H9 (cell line): Measurements from ENCODE around the gene MYRF. TPM values are rescaled to one million over a fixed set of nuclear protein-coding genes. Genes with fewer than 3 reads are reported as not detected.
A peak's percentile ranks its signal among the peaks of the same experiment; 100 is the strongest.

Experiments
- DNase-seq: peaks from one replicate; pipeline ENCODE4 v3.0.0-alpha.2; 2017
- H2AFZ ChIP-seq: one replicate; pipeline ENCODE4 v1.6.1; 2013; ENCODE audit warnings: mild to moderate bottlenecking, low read length, control low read depth, moderate library complexity
- H2AK5ac ChIP-seq: 2 replicates; pipeline ENCODE4 v1.6.1; 2013; ENCODE audit warnings: low read length, control low read depth, mixed read lengths; ENCODE audit not compliant: insufficient read length
- H2BK120ac ChIP-seq: one replicate; pipeline ENCODE4 v1.6.1; 2013; ENCODE audit warnings: low read depth, mild to moderate bottlenecking, low read length, control low read depth, inconsistent platforms; ENCODE audit not compliant: poor library complexity, severe bottlenecking
- H2BK12ac ChIP-seq: 2 replicates; pipeline ENCODE4 v1.6.1; 2013; ENCODE audit warnings: low read length, control low read depth, mixed read lengths, low read depth; ENCODE audit not compliant: insufficient read length
- H2BK15ac ChIP-seq: 2 replicates; pipeline ENCODE4 v1.6.1; 2013; ENCODE audit warnings: low read depth, low read length, control low read depth
- H2BK20ac ChIP-seq: one replicate; pipeline ENCODE4 v1.6.1; 2013; ENCODE audit warnings: low read depth, mild to moderate bottlenecking, low read length, control low read depth, inconsistent platforms; ENCODE audit not compliant: poor library complexity, severe bottlenecking
- H2BK5ac ChIP-seq: 2 replicates; pipeline ENCODE4 v1.6.1; 2013; ENCODE audit warnings: low read length, control low read depth, mixed read lengths; ENCODE audit not compliant: insufficient read length
- H3K14ac ChIP-seq: 2 replicates; pipeline ENCODE4 v1.6.1; 2013; ENCODE audit warnings: low read length, control low read depth; ENCODE audit not compliant: insufficient read depth
- H3K18ac ChIP-seq: 2 replicates; pipeline ENCODE4 v1.6.1; 2013; ENCODE audit warnings: low read depth, mild to moderate bottlenecking, mixed read lengths, low read length, control low read depth; ENCODE audit not compliant: insufficient read length
- H3K23ac ChIP-seq: 2 replicates; pipeline ENCODE4 v1.6.1; 2013; ENCODE audit warnings: low read length, control low read depth, mixed read lengths, low read depth; ENCODE audit not compliant: insufficient read length
- H3K23me2 ChIP-seq: 2 replicates; pipeline ENCODE4 v1.6.1; 2013; ENCODE audit warnings: low read depth, mild to moderate bottlenecking, mixed read lengths, low read length, control low read depth; ENCODE audit not compliant: insufficient read length, poor library complexity, severe bottlenecking
- H3K27ac ChIP-seq: 2 replicates; pipeline ENCODE4 v1.5.1; 2013; ENCODE audit warnings: low read length, control low read depth, mixed read lengths, low read depth; ENCODE audit not compliant: insufficient read length
- H3K27me3 ChIP-seq: 2 replicates; pipeline ENCODE4 v1.6.1; 2013; ENCODE audit warnings: low read length, control low read depth, inconsistent platforms; ENCODE audit not compliant: insufficient read depth
- H3K4ac ChIP-seq: 2 replicates; pipeline ENCODE4 v1.6.1; 2013; ENCODE audit warnings: low read depth, mild to moderate bottlenecking, control low read depth, inconsistent platforms, low read length, moderate library complexity
- H3K4me1 ChIP-seq: 2 replicates; pipeline ENCODE4 v1.6.1; 2013; ENCODE audit warnings: low read length, control low read depth, inconsistent platforms; ENCODE audit not compliant: insufficient read depth
- H3K4me2 ChIP-seq: 2 replicates; pipeline ENCODE4 v1.6.1; 2013; ENCODE audit warnings: low read length, control low read depth, mixed read lengths; ENCODE audit not compliant: insufficient read length, insufficient read depth
- H3K56ac ChIP-seq: 2 replicates; pipeline ENCODE4 v1.6.1; 2013; ENCODE audit warnings: low read depth, mild to moderate bottlenecking, mixed read lengths, low read length, control low read depth; ENCODE audit not compliant: insufficient read length
- H3K79me1 ChIP-seq: 2 replicates; pipeline ENCODE4 v1.6.1; 2013; ENCODE audit warnings: low read depth, mild to moderate bottlenecking, moderate library complexity, low read length, control low read depth, inconsistent platforms; ENCODE audit not compliant: insufficient read depth, poor library complexity, severe bottlenecking
- H3K79me2 ChIP-seq: 2 replicates; pipeline ENCODE4 v1.6.1; 2013; ENCODE audit warnings: low read length, control low read depth, inconsistent platforms; ENCODE audit not compliant: insufficient read depth
- H3K9ac ChIP-seq: 2 replicates; pipeline ENCODE4 v1.6.1; 2013; ENCODE audit warnings: low read length, control low read depth, mixed read lengths; ENCODE audit not compliant: insufficient read length; ENCODE audit errors: extremely low read depth
- H3K9me3 ChIP-seq: one replicate; pipeline ENCODE4 v1.6.1; 2013; ENCODE audit warnings: low read depth, low read length, inconsistent platforms; ENCODE audit not compliant: control insufficient read depth
- H3T11ph ChIP-seq: one replicate; pipeline ENCODE4 v1.6.1; 2013; ENCODE audit warnings: mild to moderate bottlenecking, low read length, control low read depth, inconsistent platforms
- H4K20me1 ChIP-seq: one replicate; pipeline ENCODE4 v1.6.1; 2013; ENCODE audit not compliant: control insufficient read depth, insufficient read length, insufficient read depth
- H4K5ac ChIP-seq: 2 replicates; pipeline ENCODE4 v1.6.1; 2013; ENCODE audit warnings: low read depth, mild to moderate bottlenecking, mixed read lengths, low read length, control low read depth; ENCODE audit not compliant: insufficient read length
- H4K8ac ChIP-seq: replicated peaks from 2 replicates; pipeline ENCODE4 v1.6.1; 2013; ENCODE audit warnings: low read length, control low read depth, mixed read lengths, low read depth; ENCODE audit not compliant: insufficient read length
- H4K91ac ChIP-seq: 2 replicates; pipeline ENCODE4 v1.6.1; 2013; ENCODE audit warnings: low read depth, mild to moderate bottlenecking, moderate library complexity, mixed read lengths, low read length, control low read depth; ENCODE audit not compliant: insufficient read length
- H3K27ac Mint-ChIP-seq, 3 experiments: 2 replicates in 2 of 3; 3 replicates in 1 of 3; pipeline ENCODE4 v1.8.0; 2020 to 2021; ENCODE audit warnings: mixed read lengths in 3 of 3, mild to moderate bottlenecking in 1 of 3, moderate library complexity in 1 of 3
- H3K27me3 Mint-ChIP-seq: 2 replicates; pipeline ENCODE4 v1.8.0; 2021; ENCODE audit warnings: low read depth, mild to moderate bottlenecking, moderate library complexity, mixed read lengths
- H3K36me3 Mint-ChIP-seq, 3 experiments: 2 replicates in 2 of 3; 3 replicates in 1 of 3; pipeline ENCODE4 v1.8.0; 2020 to 2021; ENCODE audit warnings: low read depth in 3 of 3, mixed read lengths in 3 of 3; ENCODE audit not compliant: insufficient read depth in 1 of 3
- H3K4me1 Mint-ChIP-seq, 2 experiments: 2 replicates each; pipeline ENCODE4 v1.8.0; 2020; ENCODE audit warnings: mixed read lengths in 2 of 2
- H3K4me3 Mint-ChIP-seq, 2 experiments: 2 replicates in 1 of 2; 3 replicates in 1 of 2; pipeline ENCODE4 v1.8.0; 2020 to 2021; ENCODE audit warnings: mild to moderate bottlenecking in 2 of 2, mixed read lengths in 2 of 2, moderate library complexity in 1 of 2
- H3K9me3 Mint-ChIP-seq, 2 experiments: 2 replicates in 1 of 2; 3 replicates in 1 of 2; pipeline ENCODE4 v1.8.0; 2020; ENCODE audit warnings: mild to moderate bottlenecking in 2 of 2, mixed read lengths in 2 of 2, moderate library complexity in 1 of 2
- WGBS: extraction: QIAGEN DNeasy Blood & Tissue Kit; methylation state at CpG from one replicate; pipeline ENCODE4 v1.1.7; 2013; ENCODE audit warnings: missing lambda C conversion rate, low lambda C conversion rate, mixed read lengths; ENCODE audit not compliant: insufficient read length; ENCODE audit errors: extremely low coverage; 5-methylcytosine and 5-hydroxymethylcytosine counted together
- total RNA-seq: library from RNA; stranded (reverse); gene quantifications from 2 replicates; pipeline ENCODE4 v1.2.1, GENCODE V29; 2021
- TF ChIP-seq, protein P1 (sequence below): fragments of 200-600 bp; sonication (generic); conservative IDR thresholded peaks from 3 replicates; pipeline ENCODE4 v1.8.0; 2021; ENCODE audit warnings: antibody characterized with exemption, mild to moderate bottlenecking

Gene MYRF
- total RNA-seq, 1 experiment from 2014 or later, result 13.9 TPM

DNA sequence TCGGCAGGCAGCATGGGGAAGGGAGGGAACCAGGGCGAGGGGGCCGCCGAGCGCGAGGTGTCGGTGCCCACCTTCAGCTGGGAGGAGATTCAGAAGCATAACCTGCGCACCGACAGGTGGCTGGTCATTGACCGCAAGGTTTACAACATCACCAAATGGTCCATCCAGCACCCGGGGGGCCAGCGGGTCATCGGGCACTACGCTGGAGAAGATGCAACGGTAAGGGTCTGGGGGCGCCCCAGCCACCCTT lies 75.9 kb downstream of the MYRF start:
- no peaks in the 10 kb centered on the region for H3K9me3 ChIP-seq

More for the DNA sequence above, 75.9 kb downstream of the MYRF start:
- WGBS, result no CpG with 5 or more reads among the region's 16 CpGs
- Histone ChIP-seq H3K56ac (no peak overlapping the region), H3K79me2 (peaks cover 38% of the 10 kb centered on the region; the same call in 1 of the 2 replicates), H3K79me1 (peaks cover 2% of the 10 kb centered on the region), H3K9ac (peak overlapping the region; percentile 54), H4K5ac (no peak overlapping the region), H3T11ph (no peak overlapping the region), H3K4me1 (peaks cover 5% of the 10 kb centered on the region; the same call in 1 of the 2 replicates), H3K23me2 (peaks cover 16% of the 10 kb centered on the region), H4K91ac (no peak overlapping the region), H3K14ac (peak overlapping the region; percentile 66), H3K27ac (no peak overlapping the region), H3K4ac (no peak overlapping the region), H3K23ac (no peak overlapping the region), H3K18ac (peak overlapping the region; percentile 12), H2AK5ac (no peak overlapping the region), H3K4me2 (peak overlapping the region; percentile 96), H4K20me1 (no peaks in the 10 kb centered on the region), H2AFZ (no peak overlapping the region), H2BK12ac (no peak overlapping the region), H2BK15ac (no peak overlapping the region), H4K8ac (no peak overlapping the region), H3K27me3 (no peaks in the 10 kb centered on the region), H2BK20ac (no peak overlapping the region), H2BK5ac (no peak overlapping the region), H2BK120ac (no peak overlapping the region)
- no peaks in the 10 kb centered on the region for H3K9me3 Mint-ChIP-seq
- peak overlapping the region; percentile 91 to 93 for H3K4me3 Mint-ChIP-seq
- peaks cover 50 to 51% of the 10 kb centered on the region in 2 experiments for H3K4me1 Mint-ChIP-seq
- TF ChIP-seq, protein P1, sequence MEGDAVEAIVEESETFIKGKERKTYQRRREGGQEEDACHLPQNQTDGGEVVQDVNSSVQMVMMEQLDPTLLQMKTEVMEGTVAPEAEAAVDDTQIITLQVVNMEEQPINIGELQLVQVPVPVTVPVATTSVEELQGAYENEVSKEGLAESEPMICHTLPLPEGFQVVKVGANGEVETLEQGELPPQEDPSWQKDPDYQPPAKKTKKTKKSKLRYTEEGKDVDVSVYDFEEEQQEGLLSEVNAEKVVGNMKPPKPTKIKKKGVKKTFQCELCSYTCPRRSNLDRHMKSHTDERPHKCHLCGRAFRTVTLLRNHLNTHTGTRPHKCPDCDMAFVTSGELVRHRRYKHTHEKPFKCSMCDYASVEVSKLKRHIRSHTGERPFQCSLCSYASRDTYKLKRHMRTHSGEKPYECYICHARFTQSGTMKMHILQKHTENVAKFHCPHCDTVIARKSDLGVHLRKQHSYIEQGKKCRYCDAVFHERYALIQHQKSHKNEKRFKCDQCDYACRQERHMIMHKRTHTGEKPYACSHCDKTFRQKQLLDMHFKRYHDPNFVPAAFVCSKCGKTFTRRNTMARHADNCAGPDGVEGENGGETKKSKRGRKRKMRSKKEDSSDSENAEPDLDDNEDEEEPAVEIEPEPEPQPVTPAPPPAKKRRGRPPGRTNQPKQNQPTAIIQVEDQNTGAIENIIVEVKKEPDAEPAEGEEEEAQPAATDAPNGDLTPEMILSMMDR, result no peak
- peak overlapping the region; percentile 95 to 99 (median 97) for H3K27ac Mint-ChIP-seq
- peaks cover 15 to 30% (median 28%) of the 10 kb centered on the region in 3 experiments; a peak in 6 of 7 replicates for H3K36me3 Mint-ChIP-seq
- no peak for DNase-seq
- H3K27me3 Mint-ChIP-seq, result no peaks in the 10 kb centered on the region
